GM12878 (cell line): ENCODE results near the gene COQ2. TPM values are rescaled to one million over a fixed set of nuclear protein-coding genes. Genes with fewer than 3 reads are reported as not detected.

Experiments used
- CHD1 ChIP-seq: IDR thresholded peaks from 2 replicates; pipeline ENCODE4 v1.6.1; 2012; ENCODE audit warnings: low read depth, low read length, improper control_type of control experiment
- E2F4 ChIP-seq: IDR thresholded peaks from 2 replicates; pipeline ENCODE4 v1.6.1; 2012; ENCODE audit warnings: low read depth, low read length, improper control_type of control experiment
- HDAC2 ChIP-seq: fragments of 200-600 bp; sonication (generic); IDR thresholded peaks from 2 replicates; pipeline ENCODE4 v1.6.1; 2017
- IKZF1 ChIP-seq: fragments of 450-650 bp; conservative IDR thresholded peaks from 2 replicates; pipeline ENCODE4 v1.6.1; 2017; ENCODE audit warnings: antibody characterized with exemption, mild to moderate bottlenecking
- IKZF2 ChIP-seq, 2 experiments: fragments of 450-650 bp; IDR thresholded peaks; 2 replicates each; pipeline ENCODE4 v1.6.1; 2017; ENCODE audit warnings: mild to moderate bottlenecking in 2 of 2, moderate library complexity in 2 of 2
- IRF5 ChIP-seq: fragments of 450-650 bp; IDR thresholded peaks from 2 replicates; pipeline ENCODE4 v1.6.1; 2017; ENCODE audit warnings: borderline replicate concordance
- JUND ChIP-seq: IDR thresholded peaks from 2 replicates; pipeline ENCODE4 v1.6.1; 2012; ENCODE audit warnings: low read depth, mild to moderate bottlenecking, low read length, improper control_type of control experiment, moderate library complexity
- KDM1A ChIP-seq: fragments of 200-600 bp; sonication (generic); IDR thresholded peaks from 2 replicates; pipeline ENCODE4 v1.6.1; 2016; ENCODE audit warnings: borderline replicate concordance
- MTA3 ChIP-seq: IDR thresholded peaks from 2 replicates; pipeline ENCODE4 v1.6.1; 2012; ENCODE audit warnings: low read length, inconsistent platforms, borderline replicate concordance
- MYB ChIP-seq: fragments of 150-350 bp; IDR thresholded peaks from 2 replicates; pipeline ENCODE4 v1.6.1; 2014; ENCODE audit warnings: mild to moderate bottlenecking, low read depth, low read length, borderline replicate concordance
- NFXL1 ChIP-seq: fragments of 450-650 bp; IDR thresholded peaks from 2 replicates; pipeline ENCODE4 v1.6.1; 2017; ENCODE audit warnings: antibody characterized with exemption, mild to moderate bottlenecking, borderline replicate concordance
- NKRF ChIP-seq: fragments of 450-650 bp; conservative IDR thresholded peaks from 2 replicates; pipeline ENCODE4 v1.6.1; 2017; ENCODE audit warnings: mild to moderate bottlenecking, moderate library complexity
- RAD51 ChIP-seq: fragments of 450-650 bp; IDR thresholded peaks from 2 replicates; pipeline ENCODE4 v1.6.1; 2016; ENCODE audit warnings: moderate library complexity, mild to moderate bottlenecking, inconsistent platforms
- RBBP5 ChIP-seq: fragments of 200-600 bp; sonication (generic); conservative IDR thresholded peaks from 2 replicates; pipeline ENCODE4 v1.6.1; 2016
- RFX5 ChIP-seq: IDR thresholded peaks from 2 replicates; pipeline ENCODE4 v1.6.1; 2011; ENCODE audit warnings: low read depth, low read length, improper control_type of control experiment
- SIN3A ChIP-seq: IDR thresholded peaks from 2 replicates; pipeline ENCODE4 v1.6.1; 2012; ENCODE audit warnings: low read depth, low read length, improper control_type of control experiment
- SMC3 ChIP-seq: IDR thresholded peaks from 2 replicates; pipeline ENCODE4 v1.6.1; 2011; ENCODE audit warnings: low read length, improper control_type of control experiment, borderline replicate concordance
- TAF1 ChIP-seq: IDR thresholded peaks from 2 replicates; pipeline ENCODE4 v1.6.1; 2011; ENCODE audit warnings: mild to moderate bottlenecking, low read depth, low read length, borderline replicate concordance
- TARDBP ChIP-seq: IDR thresholded peaks from 2 replicates; pipeline ENCODE4 v1.6.1; 2016; ENCODE audit warnings: borderline replicate concordance
- TCF12 ChIP-seq: IDR thresholded peaks from 2 replicates; pipeline ENCODE4 v1.6.1; 2011; ENCODE audit warnings: low read depth, mild to moderate bottlenecking, low read length
- WRNIP1 ChIP-seq: IDR thresholded peaks from 2 replicates; pipeline ENCODE4 v1.6.1; 2011; ENCODE audit warnings: low read depth, low read length, improper control_type of control experiment, borderline replicate concordance
- YY1 ChIP-seq: IDR thresholded peaks from 2 replicates; pipeline ENCODE4 v1.6.1; 2011; ENCODE audit warnings: low read depth, mild to moderate bottlenecking, low read length
- ZSCAN29 ChIP-seq: fragments of 450-650 bp; IDR thresholded peaks from 2 replicates; pipeline ENCODE4 v1.6.1; 2017; ENCODE audit warnings: mild to moderate bottlenecking, moderate library complexity
- ZZZ3 ChIP-seq: IDR thresholded peaks from 2 replicates; pipeline ENCODE4 v1.6.1; 2011; ENCODE audit warnings: low read depth; ENCODE audit not compliant: control insufficient read depth, insufficient read length
- polyA plus RNA-seq, 11 experiments: library from polyadenylated mRNA; depleted of rRNA in 4 of 11; unstranded in 6 of 11; stranded (reverse) in 5 of 11; fragments of >200 nt; fragmentation: Nextera tagmentation in 4 of 11; fragmentation: Illumina TruSeq in 1 of 11; extraction: Ambion mirVana in 4 of 11; extraction: Trizol in 1 of 11; gene quantifications; 1 replicate in 1 of 11; 2 replicates in 10 of 11; pipeline versions ENCODE4 v1.2.1 to v1.2.3, GENCODE V29; 2011 to 2016; ENCODE audit warnings: inconsistent platforms in 2 of 11, missing spikeins in 2 of 11, low read depth in 1 of 11
- total RNA-seq, 4 experiments: library from RNA; depleted of rRNA in 3 of 4; stranded (reverse); fragments of >200 nt in 3 of 4; fragmentation: Illumina TruSeq in 1 of 4; extraction: Trizol in 1 of 4; gene quantifications; 2 replicates each; pipeline versions ENCODE4 v1.2.1 to v1.2.3, GENCODE V29; 2013 to 2021
- TF ChIP-seq, protein P1 (sequence below): fragments of 450-650 bp; IDR thresholded peaks from 2 replicates; pipeline ENCODE4 v1.6.1; 2014; ENCODE audit warnings: mild to moderate bottlenecking
- TF ChIP-seq, protein P2 (sequence below): fragments of 450-650 bp; formaldehyde crosslinking; IDR thresholded peaks from 2 replicates; pipeline ENCODE4 v1.5.0; 2022; ENCODE audit warnings: mild to moderate bottlenecking, missing genetic modification characterization

COQ2 gene
- total and polyA plus RNA-seq, 10 of the 15 experiments (the other 5 are each of a cell fraction or from before 2014, with no cell fraction given), result 5.0 to 46.7 (median 19.1) TPM

- TF ChIP-seq IKZF1 (peak; percentile 95), RFX5 (no peak), E2F4 (no peak), SMC3 (no peak), RBBP5 (no peak), JUND (no peak), MTA3 (peak; percentile 97; the same call in 1 of the 2 replicates), WRNIP1 (no peak), NKRF (no peak), TARDBP (no peak), HDAC2 (no peak), IKZF2 (IDR thresholded peaks at IDR 0.05) (peak; percentile 99), NFXL1 (no peak), CHD1 (no peak), TAF1 (no peak), ZZZ3 (no peak), SIN3A (no peak), ZSCAN29 (no peak), IRF5 (no peak), MYB (no peak), RAD51 (peak; percentile 48), TCF12 (no peak), YY1 (no peak), KDM1A (0 out of 2 replicates have a peak, but pooled peaks have one; percentile 43)
- TF ChIP-seq, protein P1, sequence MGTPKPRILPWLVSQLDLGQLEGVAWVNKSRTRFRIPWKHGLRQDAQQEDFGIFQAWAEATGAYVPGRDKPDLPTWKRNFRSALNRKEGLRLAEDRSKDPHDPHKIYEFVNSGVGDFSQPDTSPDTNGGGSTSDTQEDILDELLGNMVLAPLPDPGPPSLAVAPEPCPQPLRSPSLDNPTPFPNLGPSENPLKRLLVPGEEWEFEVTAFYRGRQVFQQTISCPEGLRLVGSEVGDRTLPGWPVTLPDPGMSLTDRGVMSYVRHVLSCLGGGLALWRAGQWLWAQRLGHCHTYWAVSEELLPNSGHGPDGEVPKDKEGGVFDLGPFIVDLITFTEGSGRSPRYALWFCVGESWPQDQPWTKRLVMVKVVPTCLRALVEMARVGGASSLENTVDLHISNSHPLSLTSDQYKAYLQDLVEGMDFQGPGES, result no peak
- TF ChIP-seq, protein P2, sequence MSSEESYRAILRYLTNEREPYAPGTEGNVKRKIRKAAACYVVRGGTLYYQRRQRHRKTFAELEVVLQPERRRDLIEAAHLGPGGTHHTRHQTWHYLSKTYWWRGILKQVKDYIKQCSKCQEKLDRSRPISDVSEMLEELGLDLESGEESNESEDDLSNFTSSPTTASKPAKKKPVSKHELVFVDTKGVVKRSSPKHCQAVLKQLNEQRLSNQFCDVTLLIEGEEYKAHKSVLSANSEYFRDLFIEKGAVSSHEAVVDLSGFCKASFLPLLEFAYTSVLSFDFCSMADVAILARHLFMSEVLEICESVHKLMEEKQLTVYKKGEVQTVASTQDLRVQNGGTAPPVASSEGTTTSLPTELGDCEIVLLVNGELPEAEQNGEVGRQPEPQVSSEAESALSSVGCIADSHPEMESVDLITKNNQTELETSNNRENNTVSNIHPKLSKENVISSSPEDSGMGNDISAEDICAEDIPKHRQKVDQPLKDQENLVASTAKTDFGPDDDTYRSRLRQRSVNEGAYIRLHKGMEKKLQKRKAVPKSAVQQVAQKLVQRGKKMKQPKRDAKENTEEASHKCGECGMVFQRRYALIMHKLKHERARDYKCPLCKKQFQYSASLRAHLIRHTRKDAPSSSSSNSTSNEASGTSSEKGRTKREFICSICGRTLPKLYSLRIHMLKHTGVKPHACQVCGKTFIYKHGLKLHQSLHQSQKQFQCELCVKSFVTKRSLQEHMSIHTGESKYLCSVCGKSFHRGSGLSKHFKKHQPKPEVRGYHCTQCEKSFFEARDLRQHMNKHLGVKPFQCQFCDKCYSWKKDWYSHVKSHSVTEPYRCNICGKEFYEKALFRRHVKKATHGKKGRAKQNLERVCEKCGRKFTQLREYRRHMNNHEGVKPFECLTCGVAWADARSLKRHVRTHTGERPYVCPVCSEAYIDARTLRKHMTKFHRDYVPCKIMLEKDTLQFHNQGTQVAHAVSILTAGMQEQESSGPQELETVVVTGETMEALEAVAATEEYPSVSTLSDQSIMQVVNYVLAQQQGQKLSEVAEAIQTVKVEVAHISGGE (CRISPR knock-in tag), result no peak
Observed at GRCh38 chr4:83272900-83273299, 11.7 kb downstream of the COQ2 start (continued).
